Measurements from ENCODE around the gene CACNB2.
"Not testable (repeated sequence)": the region's sequence is repeated elsewhere in the genome, so short reads cannot be mapped to it uniquely, and the experiment has no call there.

Gene CACNB2

DNA sequence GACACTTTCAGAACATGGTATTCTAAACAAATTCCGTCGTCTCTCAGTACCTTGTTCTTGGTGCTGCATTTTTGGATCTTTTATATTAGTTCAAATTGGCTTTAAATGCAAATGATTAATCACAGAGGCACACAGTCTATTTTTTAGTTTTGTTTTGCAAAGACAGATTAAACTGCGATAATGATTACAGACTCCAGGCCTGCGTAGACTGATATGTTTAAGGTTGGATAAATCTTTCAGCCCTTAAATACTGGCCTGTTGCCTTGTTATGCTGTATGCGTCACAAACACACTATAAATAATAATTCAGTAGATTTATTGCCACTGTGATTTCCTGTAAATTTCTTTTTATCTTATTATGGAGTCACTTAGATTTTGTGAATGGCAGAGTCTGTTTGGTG lies 19.3 kb downstream of the CACNB2 start:
- Histone ChIP-seq H3K27ac (ENCODE audit: insufficient read depth, low read depth, low read length, poor library complexity, severe bottlenecking) (no peak overlapping the region), H3K36me3 (ENCODE audit: control insufficient read depth, insufficient read depth, low read length) (no peaks in the 10 kb centered on the region), H3K4me3 (ENCODE audit: insufficient read depth, low read depth, low read length) (no peak overlapping the region), H3K27me3 (ENCODE audit: control insufficient read depth, insufficient read depth, low read length, poor library complexity, severe bottlenecking) (no peaks in the 10 kb centered on the region), H3K9me3 (ENCODE audit: control insufficient read depth, low read length) (no peaks in the 10 kb centered on the region), H3K4me1 (ENCODE audit: control insufficient read depth, insufficient read depth, low read length) (no peaks in the 10 kb centered on the region)
- 90 to 96% methylated on average over 4 of the region's 5 CpGs for WGBS, 2 experiments

- Histone ChIP-seq H3K27me3 (ENCODE audit: control insufficient read depth, insufficient read depth, low read length, poor library complexity, severe bottlenecking) (no peaks in the 10 kb centered on the region), H3K36me3 (ENCODE audit: control insufficient read depth, insufficient read depth, low read length) (no peaks in the 10 kb centered on the region), H3K27ac (ENCODE audit: insufficient read depth, low read depth, low read length, poor library complexity, severe bottlenecking) (no peak overlapping the region), H3K4me1 (ENCODE audit: control insufficient read depth, insufficient read depth, low read length) (no peaks in the 10 kb centered on the region), H3K9me3 (ENCODE audit: control insufficient read depth, low read length) (no peaks in the 10 kb centered on the region), H3K4me3 (ENCODE audit: insufficient read depth, low read depth, low read length) (no peak overlapping the region)
- WGBS, 2 experiments: 91 to 97% methylated on average over 6 of the region's 7 CpGs
Observed at GRCh38 chr10:18162021-18162627, 21.9 kb downstream of the CACNB2 start.

- H3K27me3 ChIP-seq (ENCODE audit: control insufficient read depth, insufficient read depth, low read length, poor library complexity, severe bottlenecking): no peaks in the 10 kb centered on the region
Observed at GRCh38 chr10:18164093-18164492, 23.9 kb downstream of the CACNB2 start.

DNA sequence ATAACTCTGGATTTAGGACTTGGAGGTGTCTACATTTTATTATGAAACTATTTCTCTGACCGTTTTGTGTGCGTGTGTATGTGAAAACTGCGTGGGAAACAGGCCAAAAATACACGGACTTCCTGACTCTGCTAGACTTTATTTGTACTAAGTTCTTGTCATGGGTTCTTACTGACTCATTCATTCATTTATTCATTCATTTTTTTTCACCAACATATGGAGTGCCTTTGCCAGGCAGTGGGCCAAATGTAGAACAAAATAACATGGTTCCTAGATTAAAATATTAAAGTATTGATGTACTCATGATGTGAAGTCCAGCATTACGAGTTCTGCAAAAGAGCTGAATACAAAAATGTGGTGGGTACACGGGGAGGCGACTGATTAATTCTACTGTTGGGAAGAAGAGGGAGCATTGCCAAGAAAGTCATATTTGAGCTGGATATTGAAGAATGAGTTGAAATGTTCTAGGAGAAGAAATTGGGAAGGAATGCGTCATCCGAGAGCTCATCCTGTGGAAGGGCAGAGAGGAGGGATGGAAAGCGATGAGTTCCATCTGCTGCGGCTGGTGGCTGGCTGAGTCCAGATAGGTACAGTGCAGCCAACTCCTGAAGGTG lies 24.6 kb downstream of the CACNB2 start:
- WGBS, 2 experiments: 93 to 94% methylated on average over 11 of the region's 11 CpGs
- Histone ChIP-seq H3K4me3 (ENCODE audit: insufficient read depth, low read depth, low read length) (no peak overlapping the region), H3K36me3 (ENCODE audit: control insufficient read depth, insufficient read depth, low read length) (no peaks in the 10 kb centered on the region), H3K9me3 (ENCODE audit: control insufficient read depth, low read length) (no peaks in the 10 kb centered on the region), H3K27ac (ENCODE audit: insufficient read depth, low read depth, low read length, poor library complexity, severe bottlenecking) (no peak overlapping the region), H3K4me1 (ENCODE audit: control insufficient read depth, insufficient read depth, low read length) (no peaks in the 10 kb centered on the region), H3K27me3 (ENCODE audit: control insufficient read depth, insufficient read depth, low read length, poor library complexity, severe bottlenecking) (no peaks in the 10 kb centered on the region)

More at GRCh38 chr10:18164093-18164492, 23.9 kb downstream of the CACNB2 start:
- no peak overlapping the region for H3K4me3 ChIP-seq (ENCODE audit: insufficient read depth, low read depth, low read length)
- no peak overlapping the region for H3K27ac ChIP-seq (ENCODE audit: insufficient read depth, low read depth, low read length, poor library complexity, severe bottlenecking)
- no peaks in the 10 kb centered on the region for H3K9me3 ChIP-seq (ENCODE audit: control insufficient read depth, low read length)
- H3K36me3 ChIP-seq (ENCODE audit: control insufficient read depth, insufficient read depth, low read length): no peaks in the 10 kb centered on the region
- no peaks in the 10 kb centered on the region for H3K4me1 ChIP-seq (ENCODE audit: control insufficient read depth, insufficient read depth, low read length)
- 89 to 92% methylated on average over 3 to 4 of the region's 4 CpGs for WGBS, 2 experiments

- H3K27me3 ChIP-seq (ENCODE audit: control insufficient read depth, insufficient read depth, low read length, poor library complexity, severe bottlenecking): no peaks in the 10 kb centered on the region
- H3K4me1 ChIP-seq (ENCODE audit: control insufficient read depth, insufficient read depth, low read length): no peaks in the 10 kb centered on the region
- no peaks in the 10 kb centered on the region for H3K36me3 ChIP-seq (ENCODE audit: control insufficient read depth, insufficient read depth, low read length)
- H3K4me3 ChIP-seq (ENCODE audit: insufficient read depth, low read depth, low read length): no peak overlapping the region
- no peak overlapping the region for H3K27ac ChIP-seq (ENCODE audit: insufficient read depth, low read depth, low read length, poor library complexity, severe bottlenecking)
- WGBS, 2 experiments: 93 to 100% methylated on average over 1 to 2 of the region's 3 CpGs
- H3K9me3 ChIP-seq (ENCODE audit: control insufficient read depth, low read length): no peaks in the 10 kb centered on the region
Observed at GRCh38 chr10:18178854-18179483, 38.7 kb downstream of the CACNB2 start.

GRCh38 chr10:18179891-18180290 lies 39.7 kb downstream of the CACNB2 start:
- Histone ChIP-seq H3K4me1 (ENCODE audit: control insufficient read depth, insufficient read depth, low read length) (no peaks in the 10 kb centered on the region), H3K36me3 (ENCODE audit: control insufficient read depth, insufficient read depth, low read length) (no peaks in the 10 kb centered on the region), H3K27me3 (ENCODE audit: control insufficient read depth, insufficient read depth, low read length, poor library complexity, severe bottlenecking) (no peaks in the 10 kb centered on the region), H3K4me3 (ENCODE audit: insufficient read depth, low read depth, low read length) (no peak overlapping the region), H3K27ac (ENCODE audit: insufficient read depth, low read depth, low read length, poor library complexity, severe bottlenecking) (no peak overlapping the region), H3K9me3 (ENCODE audit: control insufficient read depth, low read length) (no peaks in the 10 kb centered on the region)
- WGBS, 2 experiments: 88% methylated on average over 6 of the region's 6 CpGs

DNA sequence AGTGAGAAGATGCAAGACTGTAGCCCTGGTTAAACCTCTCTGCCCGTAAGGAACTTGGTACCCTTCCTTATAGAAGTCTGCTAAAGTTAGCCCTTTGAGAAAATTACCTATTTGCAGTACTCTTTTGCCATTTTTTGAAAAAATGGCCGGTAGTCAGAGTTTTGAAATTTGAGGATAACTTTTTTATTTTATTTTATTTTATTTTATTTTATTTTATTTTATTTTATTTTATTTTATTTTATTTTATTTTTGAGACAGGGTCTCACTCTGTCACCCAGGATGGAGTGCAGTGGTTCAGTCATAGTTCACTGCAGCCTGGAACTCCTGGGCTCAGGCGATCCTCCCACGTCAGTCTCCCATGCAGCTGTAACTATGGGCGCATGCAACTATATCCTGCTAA lies 41.2 kb downstream of the CACNB2 start:
- not testable (repeated sequence) for H3K9me3 ChIP-seq (ENCODE audit: control insufficient read depth, low read length); H3K27me3 ChIP-seq (ENCODE audit: control insufficient read depth, insufficient read depth, low read length, poor library complexity, severe bottlenecking); H3K27ac ChIP-seq (ENCODE audit: insufficient read depth, low read depth, low read length, poor library complexity, severe bottlenecking); H3K4me3 ChIP-seq (ENCODE audit: insufficient read depth, low read depth, low read length); H3K36me3 ChIP-seq (ENCODE audit: control insufficient read depth, insufficient read depth, low read length); H3K4me1 ChIP-seq (ENCODE audit: control insufficient read depth, insufficient read depth, low read length)
- WGBS, 2 experiments: 92 to 93% methylated on average over 4 of the region's 5 CpGs

DNA sequence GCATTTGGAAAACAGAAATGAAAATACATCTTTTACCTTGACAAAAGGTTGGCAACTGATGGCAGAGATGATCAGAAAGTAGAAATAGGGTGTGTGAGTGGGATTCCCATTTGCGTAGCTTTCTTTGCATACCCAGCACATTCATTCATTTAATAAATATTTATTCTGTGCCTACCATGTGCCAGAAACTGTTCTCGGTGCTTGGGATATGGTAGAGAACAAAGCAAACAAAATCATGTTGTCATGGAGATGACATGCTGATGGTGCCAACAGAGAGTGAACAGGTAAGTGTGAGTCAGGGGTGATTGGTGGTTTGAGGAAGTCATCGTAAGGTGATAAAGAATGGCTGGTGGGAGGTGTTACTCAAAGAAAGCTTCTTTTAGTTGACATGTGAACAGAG lies 45.4 kb downstream of the CACNB2 start:
- Histone ChIP-seq H3K4me3 (ENCODE audit: insufficient read depth, low read depth, low read length) (no peak overlapping the region), H3K9me3 (ENCODE audit: control insufficient read depth, low read length) (no peaks in the 10 kb centered on the region), H3K27ac (ENCODE audit: insufficient read depth, low read depth, low read length, poor library complexity, severe bottlenecking) (no peak overlapping the region), H3K4me1 (ENCODE audit: control insufficient read depth, insufficient read depth, low read length) (no peaks in the 10 kb centered on the region), H3K27me3 (ENCODE audit: control insufficient read depth, insufficient read depth, low read length, poor library complexity, severe bottlenecking) (no peaks in the 10 kb centered on the region), H3K36me3 (ENCODE audit: control insufficient read depth, insufficient read depth, low read length) (no peaks in the 10 kb centered on the region)
- WGBS, 2 experiments: 96 to 97% methylated on average over 2 to 3 of the region's 3 CpGs

- WGBS, 2 experiments: 95% methylated on average over 4 of the region's 4 CpGs
- H3K4me3 ChIP-seq (ENCODE audit: insufficient read depth, low read depth, low read length): no peak overlapping the region
- no peak overlapping the region for H3K27ac ChIP-seq (ENCODE audit: insufficient read depth, low read depth, low read length, poor library complexity, severe bottlenecking)
- H3K4me1 ChIP-seq (ENCODE audit: control insufficient read depth, insufficient read depth, low read length): no peaks in the 10 kb centered on the region
- H3K36me3 ChIP-seq (ENCODE audit: control insufficient read depth, insufficient read depth, low read length): no peaks in the 10 kb centered on the region
- H3K9me3 ChIP-seq (ENCODE audit: control insufficient read depth, low read length): no peaks in the 10 kb centered on the region
- no peaks in the 10 kb centered on the region for H3K27me3 ChIP-seq (ENCODE audit: control insufficient read depth, insufficient read depth, low read length, poor library complexity, severe bottlenecking)
Observed at GRCh38 chr10:18190840-18191239, 50.6 kb downstream of the CACNB2 start.

DNA sequence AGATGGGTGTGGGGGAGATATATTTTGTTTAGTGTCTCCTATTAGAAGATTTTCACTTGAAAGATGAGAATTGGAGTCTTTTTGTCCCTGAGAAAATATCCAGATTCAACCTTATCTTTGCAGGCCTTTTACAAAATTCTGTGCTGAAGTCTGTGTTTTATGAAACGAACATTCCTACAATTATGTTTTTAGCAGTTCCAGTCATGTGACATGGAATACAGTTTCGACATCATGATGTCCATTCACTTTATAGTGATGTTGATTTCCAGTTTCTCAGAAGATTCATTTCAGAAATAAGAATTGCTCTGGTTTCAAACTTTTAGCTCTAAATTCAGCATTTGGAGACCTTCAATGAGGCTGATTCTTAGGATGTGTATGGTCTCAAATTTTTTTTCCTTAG lies 54.4 kb downstream of the CACNB2 start:
- no peaks in the 10 kb centered on the region for H3K36me3 ChIP-seq (ENCODE audit: control insufficient read depth, insufficient read depth, low read length)
- H3K27me3 ChIP-seq (ENCODE audit: control insufficient read depth, insufficient read depth, low read length, poor library complexity, severe bottlenecking): no peaks in the 10 kb centered on the region
- no peaks in the 10 kb centered on the region for H3K9me3 ChIP-seq (ENCODE audit: control insufficient read depth, low read length)
- WGBS, 2 experiments: 90 to 100% methylated on average over 2 of the region's 2 CpGs
- no peak overlapping the region for H3K4me3 ChIP-seq (ENCODE audit: insufficient read depth, low read depth, low read length)
- no peak overlapping the region for H3K27ac ChIP-seq (ENCODE audit: insufficient read depth, low read depth, low read length, poor library complexity, severe bottlenecking)
- H3K4me1 ChIP-seq (ENCODE audit: control insufficient read depth, insufficient read depth, low read length): peaks cover 4% of the 10 kb centered on the region
